K562 (cell line): ENCODE data around the gene HMOX2. TPM values are rescaled to one million over a fixed set of nuclear protein-coding genes. Genes with fewer than 3 reads are reported as not detected.
A peak's percentile ranks its signal among the peaks of the same experiment; 100 is the strongest.

Source experiments
- CBX5 ChIP-seq: IDR thresholded peaks from 2 replicates; pipeline ENCODE4 v1.6.1; 2014; ENCODE audit warnings: low read depth, borderline replicate concordance
- GATA2 ChIP-seq: sonication (generic); formaldehyde crosslinking; IDR thresholded peaks from 2 replicates; pipeline ENCODE4 v1.4.0; 2020; ENCODE audit warnings: mild to moderate bottlenecking, missing genetic modification reagents
- HNRNPH1 ChIP-seq: fragments of 200-400 bp; formaldehyde crosslinking; optimal IDR thresholded peaks from 2 replicates; pipeline ENCODE3; 2017; ENCODE audit warnings: low read depth, mild to moderate bottlenecking, low read length, moderate library complexity
- JUN ChIP-seq, 2 experiments: sonication (generic) in 1 of 2; formaldehyde crosslinking in 1 of 2; IDR thresholded peaks; 2 replicates each; pipeline versions ENCODE4 v1.6.1 to v1.8.0; 2012 to 2022; ENCODE audit warnings: borderline replicate concordance in 2 of 2, mild to moderate bottlenecking in 2 of 2, improper control_type of control experiment in 1 of 2, low read depth in 1 of 2, low read length in 1 of 2, missing genetic modification reagents in 1 of 2
- MAFF ChIP-seq: IDR thresholded peaks from 2 replicates; pipeline ENCODE4 v1.6.1; 2012; ENCODE audit warnings: low read length, improper control_type of control experiment
- ZNF507 ChIP-seq: conservative IDR thresholded peaks from 2 replicates; pipeline ENCODE4 v1.6.1; 2017; ENCODE audit warnings: missing genetic modification characterization, missing compliant biosample characterization
- ZNF785 ChIP-seq: fragments of 250-450 bp; sonication (Bioruptor Pico); IDR thresholded peaks from 2 replicates; pipeline ENCODE4 v1.4.0; 2020; ENCODE audit warnings: mild to moderate bottlenecking
- polyA plus RNA-seq, 8 experiments: library from polyadenylated mRNA; depleted of rRNA in 4 of 8; stranded (reverse) in 5 of 8; unstranded in 3 of 8; fragments of >200 nt; fragmentation: Nextera tagmentation in 2 of 8; fragmentation: Illumina TruSeq in 1 of 8; extraction: Ambion mirVana in 2 of 8; extraction: Trizol in 1 of 8; gene quantifications; 2 replicates each; pipeline versions ENCODE4 v1.2.1 to v1.2.3, GENCODE V29; 2011 to 2014; ENCODE audit warnings: inconsistent platforms in 1 of 8, missing spikeins in 1 of 8
- total RNA-seq, 7 experiments: library from RNA; depleted of rRNA in 6 of 7; stranded (reverse); fragments of >200 nt in 6 of 7; fragmentation: Illumina TruSeq in 2 of 7; extraction: Trizol in 2 of 7; gene quantifications; 2 replicates each; pipeline versions ENCODE4 v1.2.1 to v1.2.3, GENCODE V29; 2011 to 2021; ENCODE audit warnings: low replicate concordance in 1 of 7
- TF ChIP-seq, protein P1 (sequence below), 2 experiments: fragments of 450-650 bp; IDR thresholded peaks; 2 replicates each; pipeline ENCODE4 v1.6.1; 2016; ENCODE audit warnings: mild to moderate bottlenecking in 2 of 2, borderline replicate concordance in 1 of 2, low read depth in 1 of 2, moderate library complexity in 1 of 2
- TF ChIP-seq, protein P2 (sequence below): fragments of 250-450 bp; sonication (Bioruptor Pico); IDR thresholded peaks from 2 replicates; pipeline ENCODE4 v1.8.0; 2021; ENCODE audit warnings: mild to moderate bottlenecking, moderate library complexity
- TF ChIP-seq, protein P3 (sequence below): IDR thresholded peaks from 2 replicates; pipeline ENCODE4 v1.6.1; 2014; ENCODE audit warnings: antibody characterized with exemption
- TF ChIP-seq, protein P4 (sequence below), 2 experiments: fragments of 450-650 bp; conservative IDR thresholded peaks; 2 replicates each; pipeline ENCODE4 v1.6.1; 2017; ENCODE audit warnings: mild to moderate bottlenecking in 2 of 2, moderate library complexity in 2 of 2
- TF ChIP-seq, protein P5 (sequence below): fragments of 250-450 bp; sonication (Bioruptor Pico); IDR thresholded peaks from 2 replicates; pipeline ENCODE4 v1.8.0; 2022; ENCODE audit warnings: moderate library complexity, mild to moderate bottlenecking, inconsistent platforms

Gene HMOX2
- total and polyA plus RNA-seq, 9 of the 15 experiments (the other 6 are each of a cell fraction or from before 2014, with no cell fraction given), result 26.8 to 87.4 (median 57.4) TPM

DNA sequence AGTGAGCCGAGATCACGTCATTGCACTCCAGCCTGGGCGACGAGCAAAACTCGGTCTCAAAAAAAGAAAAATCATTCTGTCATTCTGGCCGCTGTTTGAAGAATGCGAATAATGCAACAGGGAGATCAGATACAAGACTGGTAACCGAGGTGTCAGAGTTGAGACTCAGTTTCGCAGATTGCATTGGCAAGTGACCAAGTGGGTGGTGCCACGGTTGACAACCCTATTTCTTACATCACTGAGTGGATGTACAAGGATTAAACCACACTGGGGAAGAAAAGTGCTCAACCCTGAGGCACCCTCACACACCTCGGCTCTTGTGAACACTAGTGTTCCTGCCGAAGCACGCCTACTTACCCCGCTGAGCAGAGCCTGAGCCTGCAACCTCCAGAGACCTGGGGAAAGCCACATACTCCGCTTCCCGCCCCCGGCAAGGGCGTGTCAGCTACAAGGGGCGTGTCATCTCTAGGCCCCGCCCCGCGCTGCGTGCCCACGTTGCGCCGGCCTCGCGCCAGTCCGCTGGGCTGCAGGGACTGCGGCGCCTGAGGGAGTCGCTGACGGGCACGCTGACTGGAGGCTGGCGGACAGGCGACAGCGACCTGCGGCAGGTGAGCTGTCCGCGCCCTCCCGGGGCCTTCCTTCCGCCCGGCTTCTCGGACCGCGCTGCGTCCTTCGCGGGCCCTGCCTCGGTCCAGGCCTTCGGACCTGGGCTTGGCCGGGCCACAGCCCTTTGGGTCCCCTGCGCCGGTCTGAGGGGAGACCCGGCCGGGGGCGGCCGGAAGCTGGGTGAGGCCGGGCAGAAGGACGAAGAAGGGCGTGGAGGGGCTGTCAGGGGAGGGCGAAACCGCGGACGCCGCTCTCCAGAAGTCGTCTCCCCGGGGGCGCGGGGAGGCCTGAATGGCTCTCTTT lies at the start of gene HMOX2 (continued):
- TF ChIP-seq, protein P1, sequence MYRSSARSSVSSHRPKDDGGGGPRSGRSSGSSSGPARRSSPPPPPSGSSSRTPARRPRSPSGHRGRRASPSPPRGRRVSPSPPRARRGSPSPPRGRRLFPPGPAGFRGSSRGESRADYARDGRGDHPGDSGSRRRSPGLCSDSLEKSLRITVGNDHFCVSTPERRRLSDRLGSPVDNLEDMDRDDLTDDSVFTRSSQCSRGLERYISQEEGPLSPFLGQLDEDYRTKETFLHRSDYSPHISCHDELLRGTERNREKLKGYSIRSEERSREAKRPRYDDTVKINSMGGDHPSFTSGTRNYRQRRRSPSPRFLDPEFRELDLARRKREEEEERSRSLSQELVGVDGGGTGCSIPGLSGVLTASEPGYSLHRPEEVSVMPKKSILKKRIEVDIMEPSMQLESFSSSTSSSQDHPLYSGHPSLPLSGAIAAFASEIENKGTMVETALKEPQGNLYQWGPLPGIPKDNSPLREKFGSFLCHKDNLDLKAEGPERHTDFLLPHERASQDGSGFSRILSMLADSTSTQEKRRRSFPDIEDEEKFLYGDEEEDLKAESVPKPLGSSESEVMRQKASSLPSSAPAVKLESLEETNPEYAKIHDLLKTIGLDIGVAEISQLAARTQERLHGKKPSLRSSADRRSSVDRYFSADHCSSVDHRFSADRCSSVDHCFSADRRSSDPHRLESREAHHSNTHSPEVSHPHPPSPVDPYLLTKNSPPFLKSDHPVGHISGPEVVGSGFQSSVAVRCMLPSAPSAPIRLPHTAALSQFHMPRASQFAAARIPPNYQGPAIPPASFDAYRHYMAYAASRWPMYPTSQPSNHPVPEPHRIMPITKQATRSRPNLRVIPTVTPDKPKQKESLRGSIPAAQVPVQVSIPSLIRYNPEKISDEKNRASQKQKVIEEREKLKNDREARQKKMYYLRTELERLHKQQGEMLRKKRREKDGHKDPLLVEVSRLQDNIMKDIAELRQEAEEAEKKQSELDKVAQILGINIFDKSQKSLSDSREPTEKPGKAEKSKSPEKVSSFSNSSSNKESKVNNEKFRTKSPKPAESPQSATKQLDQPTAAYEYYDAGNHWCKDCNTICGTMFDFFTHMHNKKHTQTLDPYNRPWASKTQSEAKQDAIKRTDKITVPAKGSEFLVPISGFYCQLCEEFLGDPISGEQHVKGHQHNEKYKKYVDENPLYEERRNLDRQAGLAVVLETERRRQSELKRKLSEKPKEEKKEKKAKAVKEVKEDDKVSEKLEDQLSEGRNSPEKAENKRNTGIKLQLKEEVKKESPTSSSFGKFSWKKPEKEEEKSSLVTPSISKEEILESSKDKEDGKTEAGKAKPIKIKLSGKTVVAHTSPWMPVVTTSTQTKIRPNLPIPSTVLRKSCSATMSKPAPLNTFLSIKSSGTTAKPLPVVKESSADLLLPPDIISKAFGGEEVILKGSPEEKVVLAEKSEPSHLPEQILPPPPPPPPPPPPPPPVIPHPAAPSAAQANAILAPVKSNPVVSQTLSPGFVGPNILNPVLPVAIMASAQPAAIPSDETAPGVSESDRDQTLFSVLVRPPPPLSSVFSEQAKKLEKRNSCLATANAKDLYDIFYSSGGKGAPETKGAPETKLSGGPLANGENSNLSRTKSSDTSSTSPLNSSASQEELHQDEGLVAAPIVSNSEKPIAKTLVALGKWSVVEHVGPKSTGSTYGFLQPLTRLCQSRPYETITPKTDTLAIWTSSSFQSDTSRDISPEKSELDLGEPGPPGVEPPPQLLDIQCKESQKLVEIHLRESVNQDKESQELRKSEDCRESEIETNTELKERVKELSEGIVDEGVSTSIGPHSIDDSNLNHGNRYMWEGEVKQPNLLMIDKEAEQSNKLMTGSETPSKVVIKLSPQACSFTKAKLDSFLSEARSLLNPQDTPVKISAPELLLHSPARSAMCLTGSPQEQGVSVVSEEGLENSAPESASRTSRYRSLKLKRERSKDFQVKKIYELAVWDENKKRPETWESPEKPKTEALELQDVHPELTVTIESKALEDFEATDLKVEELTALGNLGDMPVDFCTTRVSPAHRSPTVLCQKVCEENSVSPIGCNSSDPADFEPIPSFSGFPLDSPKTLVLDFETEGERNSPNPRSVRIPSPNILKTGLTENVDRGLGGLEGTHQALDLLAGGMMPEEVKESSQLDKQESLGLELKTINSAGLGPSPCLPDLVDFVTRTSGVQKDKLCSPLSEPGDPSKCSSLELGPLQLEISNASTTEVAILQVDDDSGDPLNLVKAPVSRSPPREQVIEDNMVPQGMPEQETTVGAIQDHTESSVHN (IDR thresholded peaks at IDR 0.05; ENCODE audit: borderline replicate concordance in 1 of 2, low read depth in 1 of 2), result no peak
- TF ChIP-seq JUN (IDR thresholded peaks at IDR 0.05; ENCODE audit: borderline replicate concordance, low read depth, low read length), result peak; percentile 63; the same call in 1 of the 2 replicates
- TF ChIP-seq JUN (CRISPR knock-in tag; IDR thresholded peaks at IDR 0.05; ENCODE audit: borderline replicate concordance), result no peak
- TF ChIP-seq, protein P2, sequence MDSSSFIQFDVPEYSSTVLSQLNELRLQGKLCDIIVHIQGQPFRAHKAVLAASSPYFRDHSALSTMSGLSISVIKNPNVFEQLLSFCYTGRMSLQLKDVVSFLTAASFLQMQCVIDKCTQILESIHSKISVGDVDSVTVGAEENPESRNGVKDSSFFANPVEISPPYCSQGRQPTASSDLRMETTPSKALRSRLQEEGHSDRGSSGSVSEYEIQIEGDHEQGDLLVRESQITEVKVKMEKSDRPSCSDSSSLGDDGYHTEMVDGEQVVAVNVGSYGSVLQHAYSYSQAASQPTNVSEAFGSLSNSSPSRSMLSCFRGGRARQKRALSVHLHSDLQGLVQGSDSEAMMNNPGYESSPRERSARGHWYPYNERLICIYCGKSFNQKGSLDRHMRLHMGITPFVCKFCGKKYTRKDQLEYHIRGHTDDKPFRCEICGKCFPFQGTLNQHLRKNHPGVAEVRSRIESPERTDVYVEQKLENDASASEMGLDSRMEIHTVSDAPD (CRISPR knock-in tag), result no peak
- TF ChIP-seq, protein P3, sequence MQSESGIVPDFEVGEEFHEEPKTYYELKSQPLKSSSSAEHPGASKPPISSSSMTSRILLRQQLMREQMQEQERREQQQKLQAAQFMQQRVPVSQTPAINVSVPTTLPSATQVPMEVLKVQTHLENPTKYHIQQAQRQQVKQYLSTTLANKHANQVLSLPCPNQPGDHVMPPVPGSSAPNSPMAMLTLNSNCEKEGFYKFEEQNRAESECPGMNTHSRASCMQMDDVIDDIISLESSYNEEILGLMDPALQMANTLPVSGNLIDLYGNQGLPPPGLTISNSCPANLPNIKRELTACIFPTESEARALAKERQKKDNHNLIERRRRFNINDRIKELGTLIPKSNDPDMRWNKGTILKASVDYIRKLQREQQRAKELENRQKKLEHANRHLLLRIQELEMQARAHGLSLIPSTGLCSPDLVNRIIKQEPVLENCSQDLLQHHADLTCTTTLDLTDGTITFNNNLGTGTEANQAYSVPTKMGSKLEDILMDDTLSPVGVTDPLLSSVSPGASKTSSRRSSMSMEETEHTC, result no peak
- peak; percentile 46; the same call in 1 of the 2 replicates for TF ChIP-seq CBX5
- no peak for TF ChIP-seq GATA2 (CRISPR knock-in tag)
- TF ChIP-seq, protein P4, sequence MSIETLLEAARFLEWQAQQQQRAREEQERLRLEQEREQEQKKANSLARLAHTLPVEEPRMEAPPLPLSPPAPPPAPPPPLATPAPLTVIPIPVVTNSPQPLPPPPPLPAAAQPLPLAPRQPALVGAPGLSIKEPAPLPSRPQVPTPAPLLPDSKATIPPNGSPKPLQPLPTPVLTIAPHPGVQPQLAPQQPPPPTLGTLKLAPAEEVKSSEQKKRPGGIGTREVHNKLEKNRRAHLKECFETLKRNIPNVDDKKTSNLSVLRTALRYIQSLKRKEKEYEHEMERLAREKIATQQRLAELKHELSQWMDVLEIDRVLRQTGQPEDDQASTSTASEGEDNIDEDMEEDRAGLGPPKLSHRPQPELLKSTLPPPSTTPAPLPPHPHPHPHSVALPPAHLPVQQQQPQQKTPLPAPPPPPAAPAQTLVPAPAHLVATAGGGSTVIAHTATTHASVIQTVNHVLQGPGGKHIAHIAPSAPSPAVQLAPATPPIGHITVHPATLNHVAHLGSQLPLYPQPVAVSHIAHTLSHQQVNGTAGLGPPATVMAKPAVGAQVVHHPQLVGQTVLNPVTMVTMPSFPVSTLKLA (conservative IDR thresholded peaks at IDR 0.05), result peak; percentile 84 to 92
- TF ChIP-seq MAFF, result no peak
- TF ChIP-seq, protein P5, sequence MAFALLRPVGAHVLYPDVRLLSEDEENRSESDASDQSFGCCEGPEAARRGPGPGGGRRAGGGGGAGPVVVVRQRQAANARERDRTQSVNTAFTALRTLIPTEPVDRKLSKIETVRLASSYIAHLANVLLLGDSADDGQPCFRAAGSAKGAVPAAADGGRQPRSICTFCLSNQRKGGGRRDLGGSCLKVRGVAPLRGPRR (CRISPR knock-in tag), result no peak
- TF ChIP-seq ZNF785 (CRISPR knock-in tag), result no peak
- no peak for TF ChIP-seq HNRNPH1
- no peak for TF ChIP-seq ZNF507 (tag)
